IPS-11a (cell line): Measurements from ENCODE around the gene ADAMTS7.
A peak's percentile ranks its signal among the peaks of the same experiment; 100 is the strongest.
"Not testable (repeated sequence)": the region's sequence is repeated elsewhere in the genome, so short reads cannot be mapped to it uniquely, and the experiment has no call there.

Source experiments
- H3K4me3 ChIP-seq: one replicate; pipeline ENCODE4 v1.5.1; 2013; ENCODE audit warnings: low read depth, low read length, control low read depth

Gene ADAMTS7, protein sequence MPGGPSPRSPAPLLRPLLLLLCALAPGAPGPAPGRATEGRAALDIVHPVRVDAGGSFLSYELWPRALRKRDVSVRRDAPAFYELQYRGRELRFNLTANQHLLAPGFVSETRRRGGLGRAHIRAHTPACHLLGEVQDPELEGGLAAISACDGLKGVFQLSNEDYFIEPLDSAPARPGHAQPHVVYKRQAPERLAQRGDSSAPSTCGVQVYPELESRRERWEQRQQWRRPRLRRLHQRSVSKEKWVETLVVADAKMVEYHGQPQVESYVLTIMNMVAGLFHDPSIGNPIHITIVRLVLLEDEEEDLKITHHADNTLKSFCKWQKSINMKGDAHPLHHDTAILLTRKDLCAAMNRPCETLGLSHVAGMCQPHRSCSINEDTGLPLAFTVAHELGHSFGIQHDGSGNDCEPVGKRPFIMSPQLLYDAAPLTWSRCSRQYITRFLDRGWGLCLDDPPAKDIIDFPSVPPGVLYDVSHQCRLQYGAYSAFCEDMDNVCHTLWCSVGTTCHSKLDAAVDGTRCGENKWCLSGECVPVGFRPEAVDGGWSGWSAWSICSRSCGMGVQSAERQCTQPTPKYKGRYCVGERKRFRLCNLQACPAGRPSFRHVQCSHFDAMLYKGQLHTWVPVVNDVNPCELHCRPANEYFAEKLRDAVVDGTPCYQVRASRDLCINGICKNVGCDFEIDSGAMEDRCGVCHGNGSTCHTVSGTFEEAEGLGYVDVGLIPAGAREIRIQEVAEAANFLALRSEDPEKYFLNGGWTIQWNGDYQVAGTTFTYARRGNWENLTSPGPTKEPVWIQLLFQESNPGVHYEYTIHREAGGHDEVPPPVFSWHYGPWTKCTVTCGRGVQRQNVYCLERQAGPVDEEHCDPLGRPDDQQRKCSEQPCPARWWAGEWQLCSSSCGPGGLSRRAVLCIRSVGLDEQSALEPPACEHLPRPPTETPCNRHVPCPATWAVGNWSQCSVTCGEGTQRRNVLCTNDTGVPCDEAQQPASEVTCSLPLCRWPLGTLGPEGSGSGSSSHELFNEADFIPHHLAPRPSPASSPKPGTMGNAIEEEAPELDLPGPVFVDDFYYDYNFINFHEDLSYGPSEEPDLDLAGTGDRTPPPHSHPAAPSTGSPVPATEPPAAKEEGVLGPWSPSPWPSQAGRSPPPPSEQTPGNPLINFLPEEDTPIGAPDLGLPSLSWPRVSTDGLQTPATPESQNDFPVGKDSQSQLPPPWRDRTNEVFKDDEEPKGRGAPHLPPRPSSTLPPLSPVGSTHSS (N-terminal part only)

DNA sequence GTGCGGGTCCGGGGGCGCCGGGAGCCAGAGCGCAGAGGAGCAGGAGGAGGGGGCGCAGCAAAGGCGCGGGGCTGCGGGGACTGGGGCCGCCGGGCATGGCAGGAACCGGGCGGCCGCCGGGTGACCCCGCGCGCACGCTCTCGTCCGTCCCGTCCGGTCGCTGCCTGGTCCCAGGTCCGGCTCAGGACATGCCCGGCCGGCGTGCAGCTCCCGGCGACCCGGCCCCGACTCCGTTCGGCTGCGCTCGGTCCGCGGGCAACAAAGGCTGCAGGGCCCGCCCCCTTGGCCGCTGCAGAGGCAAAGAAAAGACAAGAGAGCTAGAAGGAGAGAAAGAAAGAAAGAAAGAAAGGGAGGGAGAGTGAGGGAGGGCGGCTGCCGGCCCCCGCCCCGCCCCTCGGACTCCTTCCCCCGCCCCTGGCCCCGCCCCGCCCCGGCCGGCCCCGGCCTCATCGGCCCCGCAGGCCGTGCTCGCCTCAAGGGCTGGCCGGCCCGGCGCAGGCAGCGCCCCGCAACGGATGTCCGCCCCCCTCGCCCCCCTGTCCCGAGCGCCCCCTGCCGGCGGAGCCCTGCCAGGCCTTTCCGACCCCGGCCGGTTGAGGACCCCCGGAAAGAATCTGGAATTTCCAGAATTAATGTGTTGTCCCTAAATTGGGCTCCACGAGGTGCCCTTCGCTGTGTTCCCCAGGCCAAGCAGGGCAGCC lies at the start of gene ADAMTS7:
Gene ADAMTS7, minus strand, starts transcription at position 341 of the 701 bp plus-strand sequence. Its CDS starts 244 bp downstream, at position 97.
- H3K4me3 ChIP-seq = peak within 1 kb of the TSS; percentile 62

GRCh38 chr15:78859971-78860719 lies 48.9 kb upstream of the ADAMTS7 start:
- peak overlapping the region; percentile 60 for H3K4me3 ChIP-seq

DNA sequence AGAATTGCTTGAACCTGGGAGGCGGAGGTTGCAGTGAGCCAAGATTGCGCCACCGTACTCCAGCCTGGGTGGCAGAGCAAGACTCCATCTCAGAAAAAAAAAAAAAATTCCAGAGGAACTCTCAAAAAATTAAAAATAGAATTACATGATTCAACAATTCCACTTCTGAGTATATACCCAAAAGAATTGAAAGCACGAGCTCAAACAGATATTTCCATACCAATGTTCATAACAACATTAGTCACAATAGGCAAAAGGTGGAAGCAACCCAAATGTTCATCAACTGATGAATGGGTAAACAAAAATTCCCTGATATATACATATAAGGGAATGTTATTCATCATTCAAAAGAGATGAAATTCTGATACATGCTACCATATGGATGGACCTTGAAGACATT lies 44.5 kb upstream of the ADAMTS7 start:
- no peak overlapping the region for H3K4me3 ChIP-seq

GRCh38 chr15:78854833-78855372 lies 43.6 kb upstream of the ADAMTS7 start:
- H3K4me3 ChIP-seq = no peak overlapping the region

- H3K4me3 ChIP-seq = no peak overlapping the region
Measured at GRCh38 chr15:78853500-78853899, 42.2 kb upstream of the ADAMTS7 start.

- H3K4me3 ChIP-seq = no peak overlapping the region
Measured at GRCh38 chr15:78850941-78851755, 39.9 kb upstream of the ADAMTS7 start.

DNA sequence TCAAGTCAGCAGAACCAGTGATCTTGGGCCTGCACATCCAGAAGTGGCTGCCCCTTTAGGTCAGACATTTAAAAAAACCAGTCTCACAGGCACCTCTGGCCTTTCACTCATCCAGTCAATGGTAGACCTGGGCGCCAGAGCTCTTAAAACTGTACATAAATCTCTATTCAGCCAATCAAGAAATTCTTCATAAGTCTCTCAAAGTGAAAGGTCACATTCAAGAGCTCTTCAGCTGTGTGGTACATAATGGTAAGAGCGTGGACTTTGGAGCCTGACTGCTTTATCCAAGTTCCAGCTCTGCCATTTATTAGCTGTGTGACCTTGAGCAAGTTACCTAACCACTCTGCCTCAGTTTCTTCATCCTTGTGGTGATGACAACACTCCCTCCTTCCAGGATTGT lies 39.1 kb upstream of the ADAMTS7 start:
- H3K4me3 ChIP-seq = no peak overlapping the region

- H3K4me3 ChIP-seq = not testable (repeated sequence)
Measured at GRCh38 chr15:78847387-78847906, 36.2 kb upstream of the ADAMTS7 start.

GRCh38 chr15:78846906-78847305 lies 35.6 kb upstream of the ADAMTS7 start:
- not testable (repeated sequence) for H3K4me3 ChIP-seq

DNA sequence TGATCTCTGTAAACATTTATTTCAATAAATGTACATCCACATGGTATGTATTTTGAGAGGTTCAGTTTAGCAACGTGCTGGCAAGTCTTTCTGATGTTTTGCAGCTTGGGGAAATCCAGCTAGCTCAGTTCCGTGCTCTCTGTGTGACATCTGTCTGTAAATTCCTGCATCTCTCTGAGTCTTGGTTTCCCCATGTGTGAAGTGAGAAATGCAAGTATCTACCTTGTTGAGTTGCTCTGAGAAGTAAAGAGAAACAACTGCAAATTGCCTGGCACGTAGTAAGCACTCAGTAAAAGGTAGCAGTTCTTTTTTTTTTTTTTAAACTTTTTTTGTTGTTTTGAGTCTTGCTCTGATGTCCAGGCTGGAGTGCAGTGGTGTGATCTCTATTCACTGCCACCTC lies 31.3 kb upstream of the ADAMTS7 start:
- no peak overlapping the region for H3K4me3 ChIP-seq

DNA sequence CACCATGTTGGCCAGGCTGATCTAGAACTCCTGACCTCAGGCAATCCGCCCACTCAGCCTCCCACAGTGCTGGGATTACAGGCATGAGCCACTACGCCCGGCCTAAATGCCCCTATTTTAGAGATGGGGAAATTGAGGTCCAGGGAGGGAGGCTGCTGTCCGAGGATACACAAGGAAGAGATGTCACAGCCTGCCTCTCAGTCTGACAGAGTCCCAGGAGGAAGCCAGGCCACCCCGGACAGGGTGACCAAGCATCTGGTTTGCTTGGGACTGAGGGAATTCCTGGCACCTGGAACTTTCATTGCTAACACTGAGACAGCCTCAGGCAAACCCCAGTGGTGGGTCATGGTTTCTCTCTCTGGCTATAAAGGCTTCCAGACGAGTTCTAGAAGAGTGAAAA lies 30.6 kb upstream of the ADAMTS7 start:
- H3K4me3 ChIP-seq = no peak overlapping the region

- no peak overlapping the region for H3K4me3 ChIP-seq
Measured at GRCh38 chr15:78841376-78841706, 30.1 kb upstream of the ADAMTS7 start.

DNA sequence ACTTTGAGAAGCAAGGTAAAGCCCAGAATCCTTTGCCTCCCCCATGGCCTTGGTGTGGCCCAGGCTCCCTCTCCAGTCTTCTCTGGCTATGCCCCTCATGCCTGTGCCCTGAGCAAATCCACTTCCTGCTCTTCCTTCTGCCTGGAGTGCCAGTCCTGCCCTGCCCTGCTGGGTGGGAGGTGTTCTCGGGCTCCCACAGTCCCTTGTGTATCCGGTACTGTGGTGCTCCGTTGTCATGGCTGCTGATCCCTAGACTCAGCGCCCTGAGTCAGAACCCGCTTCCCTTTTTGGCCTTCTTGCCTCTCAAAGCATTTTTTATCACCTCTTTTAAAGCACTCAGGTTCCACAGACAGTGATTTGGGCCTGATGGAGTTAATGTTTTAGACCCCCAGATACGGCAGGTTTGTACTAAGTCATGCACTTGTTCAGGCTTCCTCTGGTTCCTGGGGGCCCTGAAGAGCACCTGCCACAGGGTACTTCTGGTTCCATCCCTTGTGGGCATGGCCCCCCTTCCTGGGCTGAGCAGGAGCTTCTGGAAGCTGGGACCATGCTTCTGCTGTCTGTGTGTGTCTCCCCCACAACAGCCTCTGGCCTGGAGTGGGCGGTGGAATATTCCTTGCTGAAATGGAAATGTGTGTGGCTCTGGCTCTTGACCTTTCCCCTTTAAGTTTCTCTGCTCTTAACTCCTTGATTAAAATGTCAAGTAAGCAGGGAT lies 29.6 kb upstream of the ADAMTS7 start:
- no peak overlapping the region for H3K4me3 ChIP-seq

- H3K4me3 ChIP-seq = not testable (repeated sequence)
Measured at GRCh38 chr15:78839151-78839550, 27.9 kb upstream of the ADAMTS7 start.

GRCh38 chr15:78838489-78838888 lies 27.2 kb upstream of the ADAMTS7 start:
- no peak overlapping the region for H3K4me3 ChIP-seq

DNA sequence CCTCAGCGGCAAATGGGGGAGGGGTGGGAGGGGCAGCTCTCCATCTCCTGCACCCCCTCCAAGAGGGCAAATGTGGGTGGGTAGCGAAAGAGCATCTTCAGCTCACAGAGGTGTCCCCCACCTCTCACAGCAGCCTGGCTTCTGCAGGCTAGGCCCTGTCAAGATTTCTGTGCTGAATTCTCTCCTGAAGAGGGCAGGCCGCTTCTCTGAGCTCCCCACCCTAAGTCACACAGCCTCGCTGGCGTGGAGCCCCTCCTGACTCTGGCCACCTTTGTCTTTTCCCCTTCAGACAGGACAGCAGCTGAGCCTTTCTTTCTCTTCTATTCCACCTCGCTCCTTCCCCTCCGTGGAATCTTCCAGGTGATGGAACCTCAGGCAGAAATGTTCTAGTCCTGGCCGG lies 26.3 kb upstream of the ADAMTS7 start:
- no peak overlapping the region for H3K4me3 ChIP-seq

DNA sequence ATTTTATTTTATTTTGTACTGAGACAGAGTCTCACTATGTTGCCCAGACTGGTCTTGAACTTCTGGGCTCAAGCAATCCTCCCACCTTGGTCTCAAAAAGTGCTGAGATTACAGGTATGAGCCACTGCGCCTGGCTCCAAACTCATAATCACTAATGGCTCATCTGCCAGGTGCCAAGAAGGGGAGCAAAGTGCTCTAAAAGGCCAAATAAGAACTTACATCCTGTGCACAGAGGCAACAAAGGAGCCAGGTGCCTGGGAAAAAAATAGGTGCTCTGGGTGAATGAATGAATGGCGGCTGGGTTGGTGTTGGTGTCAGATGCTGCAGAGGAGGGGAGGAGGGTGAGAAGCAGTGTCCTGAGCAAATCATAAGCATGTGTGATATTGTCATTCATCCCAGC lies 25.9 kb upstream of the ADAMTS7 start:
- no peak overlapping the region for H3K4me3 ChIP-seq

DNA sequence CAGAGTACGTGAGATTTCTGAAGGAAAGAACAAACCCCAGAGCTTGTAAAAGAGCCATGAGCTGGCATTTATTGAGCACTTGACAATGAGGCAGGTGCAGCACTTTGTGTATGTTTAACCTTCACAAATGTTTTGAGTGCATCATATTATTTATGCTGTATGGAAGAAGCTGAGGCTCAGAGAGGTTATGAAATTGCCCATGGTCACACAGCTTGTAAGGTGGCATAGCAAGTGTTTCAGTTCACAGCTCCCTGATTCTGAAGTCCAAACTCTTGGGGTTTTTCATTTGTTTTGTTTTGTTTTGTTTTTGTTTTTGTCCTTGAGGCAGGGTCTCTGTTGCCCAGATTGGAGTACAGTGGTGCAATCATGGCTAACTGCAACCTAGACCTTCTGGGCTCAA lies 25.1 kb upstream of the ADAMTS7 start:
- no peak overlapping the region for H3K4me3 ChIP-seq
